MV-4-11 (cell line): Measurements from ENCODE around the gene PLPP3.

Source experiments
- DNase-seq: peaks from one replicate; lab custom pipeline; 2025; lab: John Stamatoyannopoulos, UW

The PLPP3 gene

GRCh38 chr1:56575865-56576264 lies 3.5 kb downstream of the PLPP3 start:
- DNase-seq = peak; percentile 5

GRCh38 chr1:56574794-56575193 lies 4.6 kb downstream of the PLPP3 start:
- no peak for DNase-seq

- no peak for DNase-seq
Measured at GRCh38 chr1:56573311-56573710, 6.1 kb downstream of the PLPP3 start.

- DNase-seq = no peak
Measured at GRCh38 chr1:56572334-56573050, 6.9 kb downstream of the PLPP3 start.

- no peak for DNase-seq
Measured at GRCh38 chr1:56571448-56571847, 7.9 kb downstream of the PLPP3 start.

GRCh38 chr1:56570924-56571372 lies 8.4 kb downstream of the PLPP3 start:
- no peak for DNase-seq

GRCh38 chr1:56569661-56570060 lies 9.7 kb downstream of the PLPP3 start:
- DNase-seq = no peak

- no peak for DNase-seq
Measured at GRCh38 chr1:56566994-56567393, 12.4 kb downstream of the PLPP3 start.

GRCh38 chr1:56566061-56566744 lies 13.2 kb downstream of the PLPP3 start:
- no peak for DNase-seq

GRCh38 chr1:56564615-56565014 lies 14.7 kb downstream of the PLPP3 start:
- DNase-seq = no peak

- no peak for DNase-seq
Measured at GRCh38 chr1:56563568-56563967, 15.8 kb downstream of the PLPP3 start.

GRCh38 chr1:56562891-56563452 lies 16.4 kb downstream of the PLPP3 start:
- DNase-seq = no peak

- no peak for DNase-seq
Measured at GRCh38 chr1:56561227-56562019, 17.9 kb downstream of the PLPP3 start.

- DNase-seq = no peak
Measured at GRCh38 chr1:56557746-56558145, 21.6 kb downstream of the PLPP3 start.

GRCh38 chr1:56555448-56555847 lies 23.9 kb downstream of the PLPP3 start:
- DNase-seq = no peak

- DNase-seq = no peak
Measured at GRCh38 chr1:56553046-56553445, 26.3 kb downstream of the PLPP3 start.

GRCh38 chr1:56552349-56552748 lies 27.0 kb downstream of the PLPP3 start:
- no peak for DNase-seq

GRCh38 chr1:56551691-56552090 lies 27.7 kb downstream of the PLPP3 start:
- DNase-seq = no peak

GRCh38 chr1:56550859-56551188 lies 28.5 kb downstream of the PLPP3 start:
- DNase-seq = no peak

- no peak for DNase-seq
Measured at GRCh38 chr1:56550138-56550858, 29.1 kb downstream of the PLPP3 start.

GRCh38 chr1:56548571-56548970 lies 30.8 kb downstream of the PLPP3 start:
- DNase-seq = no peak

GRCh38 chr1:56547977-56548376 lies 31.4 kb downstream of the PLPP3 start:
- DNase-seq = no peak
